ENCODE data around the gene PTH2R. TPM values are rescaled to one million over a fixed set of nuclear protein-coding genes. Genes with fewer than 3 reads are reported as not detected.
"Not testable (repeated sequence)": the region's sequence is repeated elsewhere in the genome, so short reads cannot be mapped to it uniquely, and the experiment has no call there.

The PTH2R gene
- total and polyA plus RNA-seq, 2 donors, result 0.37 to 0.38 TPM

DNA sequence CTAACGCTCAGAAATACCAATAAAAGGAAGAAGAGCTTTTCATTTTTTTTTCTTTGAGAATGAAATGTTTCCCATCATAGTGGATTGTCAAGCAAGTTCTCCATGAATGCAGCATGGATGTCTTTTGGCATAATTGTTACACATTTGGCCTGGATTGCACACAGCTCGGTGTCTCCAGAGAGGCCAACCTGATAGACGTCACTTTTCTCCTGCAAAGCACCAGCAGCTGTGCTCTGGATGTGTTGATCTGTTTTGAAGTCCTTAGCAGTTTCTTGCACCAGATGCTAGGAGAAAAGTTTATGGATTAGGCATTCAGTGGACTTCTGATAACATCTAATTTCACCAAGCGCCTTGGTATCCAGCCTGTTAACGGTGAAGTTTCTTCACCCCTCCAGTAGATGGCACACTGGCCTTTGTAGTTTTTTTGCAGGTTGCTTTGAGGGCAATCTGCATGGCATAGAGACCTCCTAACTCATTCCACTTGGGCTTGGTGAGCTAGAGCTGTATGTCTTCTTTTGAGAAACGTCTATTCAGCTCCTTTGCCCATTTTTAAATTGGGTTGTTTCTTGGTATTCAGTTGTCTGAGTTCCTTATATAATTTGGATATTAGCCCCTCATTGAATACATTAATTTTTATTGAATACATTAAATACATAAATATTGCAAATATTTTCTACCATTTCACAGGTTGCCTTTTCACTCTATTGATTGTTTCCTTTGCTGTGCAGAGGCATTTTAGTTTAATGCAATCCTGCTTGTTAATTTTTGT lies 59.7 kb downstream of the PTH2R start:
- Histone ChIP-seq H3K27ac (ENCODE audit: low read depth in 1 of 2, low read length in 1 of 2) (no peak overlapping the region), H3K4me3 (ENCODE audit: low read length in 2 of 2) (no peak overlapping the region), H3K4me1 (ENCODE audit: control insufficient read depth in 2 of 2, insufficient read depth in 2 of 2, low read length in 2 of 2) (no peaks in the 10 kb centered on the region), H3K27me3 (ENCODE audit: control insufficient read depth in 2 of 2, insufficient read depth in 1 of 2, low read length in 1 of 2) (no peaks in the 10 kb centered on the region), H3K9me3 (ENCODE audit: control insufficient read depth in 2 of 2, insufficient read depth in 1 of 2, low read length in 1 of 2) (no peaks in the 10 kb centered on the region), H3K36me3 (ENCODE audit: control insufficient read depth in 2 of 2, insufficient read depth in 2 of 2, low read length in 1 of 2) (no peaks in the 10 kb centered on the region)
- WGBS, result 59% methylated on average over 6 of the region's 6 CpGs
- peak in 4 of 9 donors; percentile 2 to 22 (median 9) for DNase-seq (ENCODE audit: low read depth in 6 of 9, low spot score in 9 of 9)

DNA sequence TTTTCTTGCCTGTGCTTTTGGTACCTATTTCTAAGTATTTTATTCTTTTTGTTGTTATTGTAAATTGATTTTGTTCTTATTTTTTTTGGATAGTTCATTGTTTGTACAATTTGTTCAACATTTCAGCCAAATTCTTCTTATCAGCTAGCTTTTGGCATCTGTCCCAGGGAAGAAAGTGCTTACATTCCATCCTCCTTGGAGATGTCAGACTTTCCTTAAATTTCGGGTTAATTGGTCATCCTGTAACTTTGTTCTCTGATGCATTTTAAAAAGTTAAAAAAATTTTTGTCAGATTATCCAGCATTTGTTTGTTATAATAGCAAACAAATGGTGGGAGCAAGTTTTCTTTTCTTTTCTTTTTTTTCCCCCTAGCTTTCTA lies 60.3 kb downstream of the PTH2R start:
- no peak overlapping the region for H3K27ac ChIP-seq (ENCODE audit: low read depth in 1 of 2, low read length in 1 of 2)
- DNase-seq (ENCODE audit: low read depth in 6 of 9, low spot score in 9 of 9), result no peak
- no peak overlapping the region for H3K4me3 ChIP-seq (ENCODE audit: low read length in 2 of 2)
- no peaks in the 10 kb centered on the region for H3K27me3 ChIP-seq (ENCODE audit: control insufficient read depth in 2 of 2, insufficient read depth in 1 of 2, low read length in 1 of 2)
- no peaks in the 10 kb centered on the region for H3K9me3 ChIP-seq (ENCODE audit: control insufficient read depth in 2 of 2, insufficient read depth in 1 of 2, low read length in 1 of 2)
- H3K4me1 ChIP-seq (ENCODE audit: control insufficient read depth in 2 of 2, insufficient read depth in 2 of 2, low read length in 2 of 2), result no peaks in the 10 kb centered on the region
- H3K36me3 ChIP-seq (ENCODE audit: control insufficient read depth in 2 of 2, insufficient read depth in 2 of 2, low read length in 1 of 2), result no peaks in the 10 kb centered on the region
- 88% methylated on average over 1 of the region's 1 CpG for WGBS

- no peak for DNase-seq (ENCODE audit: low read depth in 6 of 9, low spot score in 9 of 9)
- no peaks in the 10 kb centered on the region for H3K4me1 ChIP-seq (ENCODE audit: control insufficient read depth in 2 of 2, insufficient read depth in 2 of 2, low read length in 2 of 2)
- no peak overlapping the region for H3K4me3 ChIP-seq (ENCODE audit: low read length in 2 of 2)
- H3K36me3 ChIP-seq (ENCODE audit: control insufficient read depth in 2 of 2, insufficient read depth in 2 of 2, low read length in 1 of 2), result no peaks in the 10 kb centered on the region
- H3K27ac ChIP-seq (ENCODE audit: low read depth in 1 of 2, low read length in 1 of 2), result no peak overlapping the region
- 98% methylated on average over 1 of the region's 1 CpG for WGBS
- no peaks in the 10 kb centered on the region for H3K9me3 ChIP-seq (ENCODE audit: control insufficient read depth in 2 of 2, insufficient read depth in 1 of 2, low read length in 1 of 2)
- H3K27me3 ChIP-seq (ENCODE audit: control insufficient read depth in 2 of 2, insufficient read depth in 1 of 2, low read length in 1 of 2), result no peaks in the 10 kb centered on the region
Observed at GRCh38 chr2:208467564-208467963, 61.0 kb downstream of the PTH2R start.

GRCh38 chr2:208477741-208478140 lies 71.1 kb downstream of the PTH2R start:
- Histone ChIP-seq H3K36me3 (ENCODE audit: control insufficient read depth in 2 of 2, insufficient read depth in 2 of 2, low read length in 1 of 2) (no peaks in the 10 kb centered on the region), H3K9me3 (ENCODE audit: control insufficient read depth in 2 of 2, insufficient read depth in 1 of 2, low read length in 1 of 2) (no peaks in the 10 kb centered on the region), H3K4me1 (ENCODE audit: control insufficient read depth in 2 of 2, insufficient read depth in 2 of 2, low read length in 2 of 2) (no peaks in the 10 kb centered on the region), H3K27me3 (ENCODE audit: control insufficient read depth in 2 of 2, insufficient read depth in 1 of 2, low read length in 1 of 2) (no peaks in the 10 kb centered on the region), H3K27ac (ENCODE audit: low read depth in 1 of 2, low read length in 1 of 2) (no peak overlapping the region), H3K4me3 (ENCODE audit: low read length in 2 of 2) (no peak overlapping the region)
- DNase-seq (ENCODE audit: low read depth in 6 of 9, low spot score in 9 of 9), result no peak

DNA sequence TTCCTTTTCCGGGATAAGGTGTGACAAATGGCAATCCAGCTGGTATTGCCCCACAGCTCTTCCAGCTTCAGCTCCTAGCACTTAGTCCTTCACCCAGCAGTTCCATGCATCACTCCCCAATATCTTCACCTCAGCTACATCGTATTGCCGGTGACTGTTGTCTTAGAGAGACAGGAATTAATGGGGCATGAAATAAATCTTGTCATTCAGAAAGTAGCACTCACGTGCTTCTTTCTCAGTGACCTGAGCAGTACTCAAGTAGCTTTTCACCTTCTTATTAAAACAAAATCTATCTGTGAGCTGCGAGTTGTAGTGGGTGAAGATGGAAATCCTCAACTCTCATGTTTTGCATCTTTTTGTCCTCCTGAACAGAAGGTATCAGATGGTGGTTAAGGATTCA lies 72.8 kb downstream of the PTH2R start:
- H3K27ac ChIP-seq (ENCODE audit: low read depth in 1 of 2, low read length in 1 of 2), result no peak overlapping the region
- no peaks in the 10 kb centered on the region for H3K4me1 ChIP-seq (ENCODE audit: control insufficient read depth in 2 of 2, insufficient read depth in 2 of 2, low read length in 2 of 2)
- no peak overlapping the region for H3K4me3 ChIP-seq (ENCODE audit: low read length in 2 of 2)
- 92% methylated on average over 5 of the region's 5 CpGs for WGBS
- DNase-seq (ENCODE audit: low read depth in 6 of 9, low spot score in 9 of 9), result no peak
- H3K9me3 ChIP-seq (ENCODE audit: control insufficient read depth in 2 of 2, insufficient read depth in 1 of 2, low read length in 1 of 2), result no peaks in the 10 kb centered on the region
- H3K27me3 ChIP-seq (ENCODE audit: control insufficient read depth in 2 of 2, insufficient read depth in 1 of 2, low read length in 1 of 2), result no peaks in the 10 kb centered on the region
- H3K36me3 ChIP-seq (ENCODE audit: control insufficient read depth in 2 of 2, insufficient read depth in 2 of 2, low read length in 1 of 2), result no peaks in the 10 kb centered on the region

GRCh38 chr2:208481945-208482344 lies 75.4 kb downstream of the PTH2R start:
- not testable (repeated sequence) for H3K27ac ChIP-seq (ENCODE audit: low read depth in 1 of 2, low read length in 1 of 2); H3K9me3 ChIP-seq (ENCODE audit: control insufficient read depth in 2 of 2, insufficient read depth in 1 of 2, low read length in 1 of 2); DNase-seq (ENCODE audit: low read depth in 6 of 9, low spot score in 9 of 9); H3K4me1 ChIP-seq (ENCODE audit: control insufficient read depth in 2 of 2, insufficient read depth in 2 of 2, low read length in 2 of 2); H3K36me3 ChIP-seq (ENCODE audit: control insufficient read depth in 2 of 2, insufficient read depth in 2 of 2, low read length in 1 of 2); H3K27me3 ChIP-seq (ENCODE audit: control insufficient read depth in 2 of 2, insufficient read depth in 1 of 2, low read length in 1 of 2); H3K4me3 ChIP-seq (ENCODE audit: low read length in 2 of 2)
- 90% methylated on average over 5 of the region's 5 CpGs for WGBS

- DNase-seq (ENCODE audit: low read depth in 6 of 9, low spot score in 9 of 9); H3K4me3 ChIP-seq (ENCODE audit: low read length in 2 of 2); H3K27ac ChIP-seq (ENCODE audit: low read depth in 1 of 2, low read length in 1 of 2); H3K4me1 ChIP-seq (ENCODE audit: control insufficient read depth in 2 of 2, insufficient read depth in 2 of 2, low read length in 2 of 2); H3K27me3 ChIP-seq (ENCODE audit: control insufficient read depth in 2 of 2, insufficient read depth in 1 of 2, low read length in 1 of 2); H3K9me3 ChIP-seq (ENCODE audit: control insufficient read depth in 2 of 2, insufficient read depth in 1 of 2, low read length in 1 of 2); H3K36me3 ChIP-seq (ENCODE audit: control insufficient read depth in 2 of 2, insufficient read depth in 2 of 2, low read length in 1 of 2): not testable (repeated sequence)
- WGBS, result 82% methylated on average over 8 of the region's 8 CpGs
Observed at GRCh38 chr2:208482453-208483015, 75.9 kb downstream of the PTH2R start.

- H3K27me3 ChIP-seq (ENCODE audit: control insufficient read depth in 2 of 2, insufficient read depth in 1 of 2, low read length in 1 of 2), result no peaks in the 10 kb centered on the region
- 95% methylated on average over 3 of the region's 3 CpGs for WGBS
- H3K36me3 ChIP-seq (ENCODE audit: control insufficient read depth in 2 of 2, insufficient read depth in 2 of 2, low read length in 1 of 2), result no peaks in the 10 kb centered on the region
- no peak overlapping the region for H3K27ac ChIP-seq (ENCODE audit: low read depth in 1 of 2, low read length in 1 of 2)
- H3K9me3 ChIP-seq (ENCODE audit: control insufficient read depth in 2 of 2, insufficient read depth in 1 of 2, low read length in 1 of 2), result no peaks in the 10 kb centered on the region
- DNase-seq (ENCODE audit: low read depth in 6 of 9, low spot score in 9 of 9), result no peak
- no peak overlapping the region for H3K4me3 ChIP-seq (ENCODE audit: low read length in 2 of 2)
- no peaks in the 10 kb centered on the region for H3K4me1 ChIP-seq (ENCODE audit: control insufficient read depth in 2 of 2, insufficient read depth in 2 of 2, low read length in 2 of 2)
Observed at GRCh38 chr2:208485390-208485789, 78.8 kb downstream of the PTH2R start.

GRCh38 chr2:208488686-208489564 lies 82.3 kb downstream of the PTH2R start:
- no peak for DNase-seq (ENCODE audit: low read depth in 6 of 9, low spot score in 9 of 9)
- Histone ChIP-seq H3K9me3 (ENCODE audit: control insufficient read depth in 2 of 2, insufficient read depth in 1 of 2, low read length in 1 of 2) (no peaks in the 10 kb centered on the region), H3K4me1 (ENCODE audit: control insufficient read depth in 2 of 2, insufficient read depth in 2 of 2, low read length in 2 of 2) (no peaks in the 10 kb centered on the region), H3K36me3 (ENCODE audit: control insufficient read depth in 2 of 2, insufficient read depth in 2 of 2, low read length in 1 of 2) (no peaks in the 10 kb centered on the region), H3K4me3 (ENCODE audit: low read length in 2 of 2) (no peak overlapping the region), H3K27ac (ENCODE audit: low read depth in 1 of 2, low read length in 1 of 2) (no peak overlapping the region), H3K27me3 (ENCODE audit: control insufficient read depth in 2 of 2, insufficient read depth in 1 of 2, low read length in 1 of 2) (no peaks in the 10 kb centered on the region)
- 85% methylated on average over 12 of the region's 12 CpGs for WGBS
